ENCODE measurements around the gene AAK1. TPM values are rescaled to one million over a fixed set of nuclear protein-coding genes. Genes with fewer than 3 reads are reported as not detected.

The AAK1 gene
- polyA plus RNA-seq, 1 experiment = 31.1 TPM

GRCh38 chr2:69545477-69545932 is 98.0 kb downstream of the AAK1 start:
- TF ChIP-seq CTCF (IDR thresholded peaks at IDR 0.05; ENCODE audit: low read depth, low read length) = no peak
- DNase-seq (ENCODE audit: low read depth, low spot score) = no peak
- H3K4me3 ChIP-seq (ENCODE audit: low read depth, low read length) = no peak overlapping the region
- POLR2A ChIA-PET = no interaction called here
- no peak overlapping the region for H3K27ac ChIP-seq (ENCODE audit: low read depth, low read length)
- CTCF ChIA-PET = no interaction called here
- H3K9me3 ChIP-seq (ENCODE audit: control insufficient read depth, insufficient read depth, low read length) = no peaks in the 10 kb centered on the region
- no peaks in the 10 kb centered on the region for H3K27me3 ChIP-seq (ENCODE audit: control insufficient read depth, insufficient read depth, low read length)

GRCh38 chr2:69544951-69545350 is 98.6 kb downstream of the AAK1 start:
- POLR2A ChIA-PET = no interaction called here
- no peak for TF ChIP-seq CTCF (IDR thresholded peaks at IDR 0.05; ENCODE audit: low read depth, low read length)
- Histone ChIP-seq H3K27ac (ENCODE audit: low read depth, low read length) (no peak overlapping the region), H3K27me3 (ENCODE audit: control insufficient read depth, insufficient read depth, low read length) (no peaks in the 10 kb centered on the region), H3K4me3 (ENCODE audit: low read depth, low read length) (no peak overlapping the region), H3K9me3 (ENCODE audit: control insufficient read depth, insufficient read depth, low read length) (no peaks in the 10 kb centered on the region)
- CTCF ChIA-PET = no interaction called here
- DNase-seq (ENCODE audit: low read depth, low spot score) = no peak

- TF ChIP-seq CTCF (IDR thresholded peaks at IDR 0.05; ENCODE audit: low read depth, low read length) = no peak
- Histone ChIP-seq H3K27me3 (ENCODE audit: control insufficient read depth, insufficient read depth, low read length) (no peaks in the 10 kb centered on the region), H3K9me3 (ENCODE audit: control insufficient read depth, insufficient read depth, low read length) (no peaks in the 10 kb centered on the region), H3K4me3 (ENCODE audit: low read depth, low read length) (no peak overlapping the region), H3K27ac (ENCODE audit: low read depth, low read length) (no peak overlapping the region)
- CTCF ChIA-PET = no interaction called here
- DNase-seq (ENCODE audit: low read depth, low spot score) = no peak
- POLR2A ChIA-PET = no interaction called here
These were observed 104.0 kb downstream of the AAK1 start for GRCh38 chr2:69539549-69539908.

DNA sequence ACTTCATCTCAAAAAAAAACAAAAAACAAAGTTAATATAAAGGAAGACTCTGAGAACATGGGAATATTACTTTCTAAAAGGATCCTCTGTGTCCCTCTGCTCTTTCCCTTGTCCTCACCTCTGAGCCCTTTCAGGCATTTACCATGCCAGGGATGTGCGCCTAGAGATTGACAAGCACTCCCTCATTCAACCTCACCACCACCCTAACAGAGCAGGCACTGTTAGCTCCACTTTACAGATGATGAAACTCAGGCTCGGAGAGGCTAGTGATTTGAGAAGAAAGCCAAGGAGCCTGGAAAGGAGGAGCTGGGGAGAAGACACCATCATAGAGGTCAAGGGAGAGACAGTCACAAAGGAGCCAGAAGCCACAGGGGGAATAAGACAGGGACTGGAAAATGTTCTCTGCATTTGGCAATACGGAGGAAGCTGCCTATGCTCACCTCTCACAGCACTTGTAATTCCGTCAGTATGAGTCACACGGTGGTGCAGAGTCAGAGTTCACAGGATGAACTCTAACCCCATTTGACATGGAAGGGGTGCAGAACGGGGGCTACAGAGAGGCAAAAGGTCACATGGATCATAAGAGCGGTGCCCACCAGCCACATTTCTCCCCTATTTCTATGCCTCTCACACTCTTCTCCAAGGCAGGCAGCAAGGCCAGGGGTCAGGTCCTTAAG is 104.5 kb downstream of the AAK1 start:
- no peaks in the 10 kb centered on the region for H3K9me3 ChIP-seq (ENCODE audit: control insufficient read depth, insufficient read depth, low read length)
- DNase-seq (ENCODE audit: low read depth, low spot score) = no peak
- H3K27me3 ChIP-seq (ENCODE audit: control insufficient read depth, insufficient read depth, low read length) = no peaks in the 10 kb centered on the region
- H3K27ac ChIP-seq (ENCODE audit: low read depth, low read length) = no peak overlapping the region
- POLR2A ChIA-PET = no interaction called here
- no peak overlapping the region for H3K4me3 ChIP-seq (ENCODE audit: low read depth, low read length)
- no peak for TF ChIP-seq CTCF (IDR thresholded peaks at IDR 0.05; ENCODE audit: low read depth, low read length)
- CTCF ChIA-PET = no interaction called here

DNA sequence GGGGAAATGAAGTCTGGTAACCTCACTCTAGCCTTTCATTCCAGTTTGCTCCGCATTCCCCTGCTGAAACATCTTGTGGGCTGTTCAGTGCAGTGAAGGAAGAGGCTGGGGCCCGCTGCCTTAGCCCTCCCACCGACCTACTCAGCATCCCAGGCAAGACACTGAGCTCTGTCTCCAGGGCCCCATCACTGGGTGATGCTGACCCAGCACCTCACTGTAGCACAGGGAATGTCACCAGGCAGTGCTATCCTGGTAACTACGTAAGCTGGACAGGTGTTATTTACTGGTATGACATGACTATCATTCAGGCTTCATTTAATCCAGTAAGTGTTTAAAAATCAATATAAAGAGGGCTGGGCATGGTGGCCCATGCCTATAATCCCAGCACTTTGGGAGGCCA is 105.3 kb downstream of the AAK1 start:
- ChIA-PET POLR2A (no interaction called here), CTCF (no interaction called here)
- no peak for DNase-seq (ENCODE audit: low read depth, low spot score)
- Histone ChIP-seq H3K9me3 (ENCODE audit: control insufficient read depth, insufficient read depth, low read length) (no peaks in the 10 kb centered on the region), H3K27ac (ENCODE audit: low read depth, low read length) (no peak overlapping the region), H3K4me3 (ENCODE audit: low read depth, low read length) (no peak overlapping the region), H3K27me3 (ENCODE audit: control insufficient read depth, insufficient read depth, low read length) (no peaks in the 10 kb centered on the region)
- no peak for TF ChIP-seq CTCF (IDR thresholded peaks at IDR 0.05; ENCODE audit: low read depth, low read length)
